ENCODE results near the gene LRRC10B.
A peak's percentile ranks its signal among the peaks of the same experiment; 100 is the strongest.

The LRRC10B gene

GRCh38 chr11:61511383-61511782 lies 2.8 kb downstream of the LRRC10B start:
- H3K4me2 ChIP-seq (ENCODE audit: insufficient read depth, low read length, poor library complexity, severe bottlenecking), result no peak overlapping the region
- H3K4me3 ChIP-seq (ENCODE audit: low read length in 2 of 2), result no peak overlapping the region
- H3K14ac ChIP-seq (ENCODE audit: low read length), result no peak overlapping the region
- no peak overlapping the region for H3K9ac ChIP-seq (ENCODE audit: low read depth, low read length, poor library complexity)
- no peak overlapping the region for H3K23ac ChIP-seq (ENCODE audit: low read depth, low read length, poor library complexity)
- H4K91ac ChIP-seq (ENCODE audit: low read depth, low read length, poor library complexity), result no peak overlapping the region
- no peak overlapping the region for H2BK12ac ChIP-seq (ENCODE audit: low read length)
- no peak overlapping the region for H4K8ac ChIP-seq (ENCODE audit: low read depth, low read length)
- no peaks in the 10 kb centered on the region for H3K79me1 ChIP-seq (ENCODE audit: low read depth, low read length)
- H3K27me3 ChIP-seq (ENCODE audit: control insufficient read depth in 3 of 3, insufficient read depth in 3 of 3, low read depth in 1 of 3, low read length in 3 of 3), result peaks cover 0 to 33% (median 24%) of the 10 kb centered on the region in 3 experiments
- no peak overlapping the region for H3K27ac ChIP-seq (replicated peaks; ENCODE audit: low read length)
- WGBS, 2 donors (ENCODE audit: extremely low coverage in 2 of 2, insufficient read length in 2 of 2, insufficient replicate concordance in 1 of 2), result no CpG with 5 or more reads among the region's 3 CpGs
- H2AK5ac ChIP-seq (ENCODE audit: low read depth, low read length), result no peak overlapping the region
- H3K4ac ChIP-seq (ENCODE audit: low read length), result no peak overlapping the region
- H3K9me3 ChIP-seq (replicated peaks in 1 of 2; ENCODE audit: control insufficient read depth in 2 of 2, insufficient read depth in 1 of 2, low read depth in 1 of 2, low read length in 2 of 2), result peaks cover 0 to 1% of the 10 kb centered on the region in 2 donors
- peaks cover 24 to 44% of the 10 kb centered on the region in 2 donors for H3K4me1 ChIP-seq (ENCODE audit: control insufficient read depth in 2 of 2, insufficient read depth in 1 of 2, low read depth in 1 of 2, low read length in 2 of 2)
- H2BK120ac ChIP-seq (ENCODE audit: low read depth, low read length), result no peak overlapping the region
- H2BK5ac ChIP-seq (ENCODE audit: low read length), result no peak overlapping the region
- DNase-seq (ENCODE audit: low spot score), result no peak
- no peaks in the 10 kb centered on the region for H3K36me3 ChIP-seq (replicated peaks in 1 of 2; ENCODE audit: control insufficient read depth in 2 of 2, insufficient read depth in 2 of 2, low read length in 2 of 2)
- H2BK15ac ChIP-seq (ENCODE audit: low read length), result no peak overlapping the region
- no peak overlapping the region for H2AFZ ChIP-seq (ENCODE audit: low read length)
- H3K18ac ChIP-seq (ENCODE audit: low read length), result no peak overlapping the region

GRCh38 chr11:61512435-61512834 lies 3.9 kb downstream of the LRRC10B start:
- no peak for DNase-seq (ENCODE audit: low spot score)
- whole genome bisulfite sequencing, 2 donors (ENCODE audit: extremely low coverage in 2 of 2, insufficient read length in 2 of 2, insufficient replicate concordance in 1 of 2), result no CpG with 5 or more reads among the region's 4 CpGs
- H4K8ac ChIP-seq (ENCODE audit: low read depth, low read length), result no peak overlapping the region

GRCh38 chr11:61513143-61513765 lies 4.7 kb downstream of the LRRC10B start:
- Histone ChIP-seq H3K18ac (ENCODE audit: low read length) (peak overlapping the region; percentile 37), H3K9ac (ENCODE audit: low read depth, low read length, poor library complexity) (peak overlapping the region; percentile 51), H2BK12ac (ENCODE audit: low read length) (no peak overlapping the region), H3K4ac (ENCODE audit: low read length) (peak overlapping the region; percentile 20), H3K4me3 (ENCODE audit: low read length in 2 of 2) (no peak overlapping the region), H2BK5ac (ENCODE audit: low read length) (no peak overlapping the region), H2AK5ac (ENCODE audit: low read depth, low read length) (peak overlapping the region; percentile 76), H2AFZ (ENCODE audit: low read length) (no peak overlapping the region), H3K14ac (ENCODE audit: low read length) (no peak overlapping the region), H3K4me2 (ENCODE audit: insufficient read depth, low read length, poor library complexity, severe bottlenecking) (no peak overlapping the region), H3K9me3 (replicated peaks in 1 of 2; ENCODE audit: control insufficient read depth in 2 of 2, insufficient read depth in 1 of 2, low read depth in 1 of 2, low read length in 2 of 2) (no peaks in the 10 kb centered on the region), H2BK120ac (ENCODE audit: low read depth, low read length) (no peak overlapping the region), H3K79me1 (ENCODE audit: low read depth, low read length) (no peaks in the 10 kb centered on the region), H3K23ac (ENCODE audit: low read depth, low read length, poor library complexity) (no peak overlapping the region), H3K36me3 (replicated peaks in 1 of 2; ENCODE audit: control insufficient read depth in 2 of 2, insufficient read depth in 2 of 2, low read length in 2 of 2) (no peaks in the 10 kb centered on the region), H3K27ac (replicated peaks; ENCODE audit: low read length) (no peak overlapping the region), H4K91ac (ENCODE audit: low read depth, low read length, poor library complexity) (no peak overlapping the region), H3K27me3 (ENCODE audit: control insufficient read depth in 3 of 3, insufficient read depth in 3 of 3, low read depth in 1 of 3, low read length in 3 of 3) (peaks cover 0 to 19% (median 8%) of the 10 kb centered on the region in 3 experiments), H4K8ac (ENCODE audit: low read depth, low read length) (no peak overlapping the region), H3K4me1 (ENCODE audit: control insufficient read depth in 2 of 2, insufficient read depth in 1 of 2, low read depth in 1 of 2, low read length in 2 of 2) (peaks cover 25 to 41% of the 10 kb centered on the region in 2 donors), H2BK15ac (ENCODE audit: low read length) (peak overlapping the region; percentile 14)
- DNase-seq (ENCODE audit: low spot score), result no peak
- no CpG with 5 or more reads among the region's 11 CpGs for WGBS, 2 donors (ENCODE audit: extremely low coverage in 2 of 2, insufficient read length in 2 of 2, insufficient replicate concordance in 1 of 2)

More at GRCh38 chr11:61512435-61512834, 3.9 kb downstream of the LRRC10B start:
- H2BK5ac ChIP-seq (ENCODE audit: low read length), result no peak overlapping the region
- no peak overlapping the region for H2BK12ac ChIP-seq (ENCODE audit: low read length)
- H3K4me3 ChIP-seq (ENCODE audit: low read length in 2 of 2), result no peak overlapping the region
- H3K79me1 ChIP-seq (ENCODE audit: low read depth, low read length), result no peaks in the 10 kb centered on the region
- H3K4me2 ChIP-seq (ENCODE audit: insufficient read depth, low read length, poor library complexity, severe bottlenecking), result no peak overlapping the region
- H3K23ac ChIP-seq (ENCODE audit: low read depth, low read length, poor library complexity), result no peak overlapping the region
- no peak overlapping the region for H3K18ac ChIP-seq (ENCODE audit: low read length)
- no peak overlapping the region for H2AFZ ChIP-seq (ENCODE audit: low read length)
- no peaks in the 10 kb centered on the region for H3K36me3 ChIP-seq (replicated peaks in 1 of 2; ENCODE audit: control insufficient read depth in 2 of 2, insufficient read depth in 2 of 2, low read length in 2 of 2)
- H3K27ac ChIP-seq (replicated peaks; ENCODE audit: low read length), result no peak overlapping the region
- no peak overlapping the region for H3K9ac ChIP-seq (ENCODE audit: low read depth, low read length, poor library complexity)
- H2AK5ac ChIP-seq (ENCODE audit: low read depth, low read length), result no peak overlapping the region
- peaks cover 0 to 27% (median 16%) of the 10 kb centered on the region in 3 experiments for H3K27me3 ChIP-seq (ENCODE audit: control insufficient read depth in 3 of 3, insufficient read depth in 3 of 3, low read depth in 1 of 3, low read length in 3 of 3)
- no peak overlapping the region for H2BK15ac ChIP-seq (ENCODE audit: low read length)
- no peak overlapping the region for H3K14ac ChIP-seq (ENCODE audit: low read length)
- no peak overlapping the region for H2BK120ac ChIP-seq (ENCODE audit: low read depth, low read length)
- no peak overlapping the region for H4K91ac ChIP-seq (ENCODE audit: low read depth, low read length, poor library complexity)
- peaks cover 28 to 46% of the 10 kb centered on the region in 2 donors for H3K4me1 ChIP-seq (ENCODE audit: control insufficient read depth in 2 of 2, insufficient read depth in 1 of 2, low read depth in 1 of 2, low read length in 2 of 2)
- no peaks in the 10 kb centered on the region for H3K9me3 ChIP-seq (replicated peaks in 1 of 2; ENCODE audit: control insufficient read depth in 2 of 2, insufficient read depth in 1 of 2, low read depth in 1 of 2, low read length in 2 of 2)
- no peak overlapping the region for H3K4ac ChIP-seq (ENCODE audit: low read length)

GRCh38 chr11:61514050-61514917 lies 5.7 kb downstream of the LRRC10B start:
- Histone ChIP-seq H3K14ac (ENCODE audit: low read length) (no peak overlapping the region), H4K91ac (ENCODE audit: low read depth, low read length, poor library complexity) (no peak overlapping the region), H3K9me3 (replicated peaks in 1 of 2; ENCODE audit: control insufficient read depth in 2 of 2, insufficient read depth in 1 of 2, low read depth in 1 of 2, low read length in 2 of 2) (no peaks in the 10 kb centered on the region), H3K27ac (replicated peaks; ENCODE audit: low read length) (no peak overlapping the region), H4K8ac (ENCODE audit: low read depth, low read length) (no peak overlapping the region), H2BK12ac (ENCODE audit: low read length) (no peak overlapping the region), H2AFZ (ENCODE audit: low read length) (peak overlapping the region; percentile 54), H3K27me3 (ENCODE audit: control insufficient read depth in 3 of 3, insufficient read depth in 3 of 3, low read depth in 1 of 3, low read length in 3 of 3) (peaks cover 0 to 14% (median 6%) of the 10 kb centered on the region in 3 experiments), H3K23ac (ENCODE audit: low read depth, low read length, poor library complexity) (no peak overlapping the region), H3K79me1 (ENCODE audit: low read depth, low read length) (no peaks in the 10 kb centered on the region), H3K4ac (ENCODE audit: low read length) (no peak overlapping the region), H3K18ac (ENCODE audit: low read length) (peak overlapping the region; percentile 85), H2BK15ac (ENCODE audit: low read length) (peak overlapping the region; percentile 7), H3K4me3 (ENCODE audit: low read length in 2 of 2) (no peak overlapping the region), H3K4me2 (ENCODE audit: insufficient read depth, low read length, poor library complexity, severe bottlenecking) (no peak overlapping the region), H3K4me1 (ENCODE audit: control insufficient read depth in 2 of 2, insufficient read depth in 1 of 2, low read depth in 1 of 2, low read length in 2 of 2) (peaks cover 25 to 40% of the 10 kb centered on the region in 2 donors), H2BK120ac (ENCODE audit: low read depth, low read length) (no peak overlapping the region), H3K36me3 (replicated peaks in 1 of 2; ENCODE audit: control insufficient read depth in 2 of 2, insufficient read depth in 2 of 2, low read length in 2 of 2) (no peaks in the 10 kb centered on the region), H3K9ac (ENCODE audit: low read depth, low read length, poor library complexity) (peak overlapping the region; percentile 2), H2BK5ac (ENCODE audit: low read length) (no peak overlapping the region), H2AK5ac (ENCODE audit: low read depth, low read length) (peak overlapping the region; percentile 11)
- WGBS, 2 donors (ENCODE audit: extremely low coverage in 2 of 2, insufficient read length in 2 of 2, insufficient replicate concordance in 1 of 2), result no CpG with 5 or more reads among the region's 11 CpGs
- no peak for DNase-seq (ENCODE audit: low spot score)

Data from neuronal stem cell (in vitro differentiated cells).